Measurements from ENCODE around the gene F2R.

- no peak for TF ChIP-seq CTCF (conservative IDR thresholded peaks at IDR 0.05; ENCODE audit: low read depth, low read length)
- TF ChIP-seq EZH2phosphoT487 (IDR thresholded peaks at IDR 0.05; ENCODE audit: borderline replicate concordance, low read length) = no peak
Measured at GRCh38 chr5:76776391-76776790, 60.5 kb downstream of the F2R start.

Data from PC-3 (cell line).